BJ (cell line): ENCODE measurements around the gene MLX. TPM values are rescaled to one million over a fixed set of nuclear protein-coding genes. Genes with fewer than 3 reads are reported as not detected.

Experiments used
- CTCF ChIA-PET: fragments of 350-600 bp; formaldehyde crosslinking; extraction: SDS; loops from one replicate; lab custom pipeline; 2021; ENCODE audit warnings: antibody characterized with exemption, inconsistent platforms; lab: Yijun Ruan, JAX
- POLR2A ChIA-PET: fragments of 300-600 bp; sonication (Branson Sonifier 250); formaldehyde crosslinking; extraction: SDS; loops from one replicate; lab custom pipeline; 2021; ENCODE audit warnings: antibody characterized with exemption; lab: Charles Lee
- DNase-seq: peaks from one replicate; pipeline ENCODE4 v3.0.0-alpha.2; 2011; ENCODE audit warnings: low read depth
- H3K27me3 ChIP-seq: 2 replicates; pipeline ENCODE4 v1.6.0; 2011; ENCODE audit warnings: low read length; ENCODE audit not compliant: control insufficient read depth, insufficient read depth
- H3K36me3 ChIP-seq: 2 replicates; pipeline ENCODE4 v1.5.1; 2011; ENCODE audit warnings: low read length; ENCODE audit not compliant: control insufficient read depth, insufficient read depth
- H3K4me3 ChIP-seq: 2 replicates; pipeline ENCODE4 v1.5.1; 2011; ENCODE audit warnings: low read depth, mild to moderate bottlenecking, control low read depth, low read length
- polyA plus RNA-seq: library from polyadenylated mRNA; depleted of rRNA; stranded (reverse); fragments of >200 nt; gene quantifications from 2 replicates; pipeline ENCODE4 v1.2.3, GENCODE V29; 2011
- TF ChIP-seq, protein P1 (sequence below): IDR thresholded peaks from 2 replicates; pipeline ENCODE4 v1.5.1; 2011; ENCODE audit warnings: low read depth, mild to moderate bottlenecking, control low read depth, inconsistent platforms, low read length, moderate library complexity; ENCODE audit not compliant: insufficient read depth

Gene MLX
- polyA plus RNA-seq, 1 experiment = 50.1 TPM

DNA sequence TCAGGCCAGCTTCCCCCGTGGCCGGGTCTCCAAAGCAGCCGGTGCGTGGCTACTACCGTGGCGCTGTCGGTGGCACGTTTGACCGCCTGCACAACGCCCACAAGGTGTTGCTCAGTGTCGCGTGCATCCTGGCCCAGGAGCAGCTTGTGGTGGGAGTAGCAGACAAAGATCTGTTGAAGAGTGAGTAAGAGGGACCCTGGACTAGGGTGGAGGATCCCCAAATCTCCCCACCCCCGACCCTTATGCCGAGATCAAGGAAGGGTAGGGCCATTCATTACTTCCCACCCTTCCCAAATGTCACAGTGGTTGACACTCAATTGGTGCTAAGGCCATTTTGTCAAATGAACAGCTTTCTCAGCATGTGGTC lies 3.8 kb upstream of the MLX start:
- Histone ChIP-seq H3K27me3 (no peaks in the 10 kb centered on the region), H3K36me3 (peaks cover 21% of the 10 kb centered on the region), H3K4me3 (peak overlapping the region; percentile 83)
- CTCF ChIA-PET = interaction anchor here (0.7 kb wide), 1 partner anchor 117 kb away, joined by 3 read pairs; no protein-coding TSS in a partner anchor
- TF ChIP-seq, protein P1, sequence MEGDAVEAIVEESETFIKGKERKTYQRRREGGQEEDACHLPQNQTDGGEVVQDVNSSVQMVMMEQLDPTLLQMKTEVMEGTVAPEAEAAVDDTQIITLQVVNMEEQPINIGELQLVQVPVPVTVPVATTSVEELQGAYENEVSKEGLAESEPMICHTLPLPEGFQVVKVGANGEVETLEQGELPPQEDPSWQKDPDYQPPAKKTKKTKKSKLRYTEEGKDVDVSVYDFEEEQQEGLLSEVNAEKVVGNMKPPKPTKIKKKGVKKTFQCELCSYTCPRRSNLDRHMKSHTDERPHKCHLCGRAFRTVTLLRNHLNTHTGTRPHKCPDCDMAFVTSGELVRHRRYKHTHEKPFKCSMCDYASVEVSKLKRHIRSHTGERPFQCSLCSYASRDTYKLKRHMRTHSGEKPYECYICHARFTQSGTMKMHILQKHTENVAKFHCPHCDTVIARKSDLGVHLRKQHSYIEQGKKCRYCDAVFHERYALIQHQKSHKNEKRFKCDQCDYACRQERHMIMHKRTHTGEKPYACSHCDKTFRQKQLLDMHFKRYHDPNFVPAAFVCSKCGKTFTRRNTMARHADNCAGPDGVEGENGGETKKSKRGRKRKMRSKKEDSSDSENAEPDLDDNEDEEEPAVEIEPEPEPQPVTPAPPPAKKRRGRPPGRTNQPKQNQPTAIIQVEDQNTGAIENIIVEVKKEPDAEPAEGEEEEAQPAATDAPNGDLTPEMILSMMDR = no peak
- POLR2A ChIA-PET = no interaction called here
- DNase-seq = no peak

DNA sequence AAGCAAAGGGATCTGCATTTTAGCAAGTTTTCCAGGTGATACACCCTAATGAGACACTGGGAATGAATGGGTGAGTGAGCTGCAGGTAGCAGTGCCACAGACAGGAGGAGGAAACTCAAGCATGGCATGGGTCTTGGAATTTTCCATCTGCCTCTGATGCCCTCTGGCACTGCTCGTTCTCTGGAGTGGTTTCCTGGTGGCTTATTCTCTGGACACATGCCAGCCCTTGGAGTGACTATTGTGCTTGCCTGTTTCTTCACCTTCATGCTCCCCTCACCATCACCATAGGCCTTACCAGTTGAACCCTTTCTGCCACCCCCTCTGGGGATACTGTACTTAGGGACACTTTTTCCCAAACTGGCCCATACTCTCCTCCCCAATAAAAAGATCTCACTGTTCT lies 3.4 kb upstream of the MLX start:
- ChIA-PET POLR2A (no interaction called here), CTCF (interaction anchor here (0.7 kb wide), 1 partner anchor 117 kb away, joined by 3 read pairs; no protein-coding TSS in a partner anchor)
- Histone ChIP-seq H3K27me3 (no peaks in the 10 kb centered on the region), H3K4me3 (no peak overlapping the region), H3K36me3 (peaks cover 22% of the 10 kb centered on the region)
- TF ChIP-seq, protein P1 = no peak
- DNase-seq = no peak

DNA sequence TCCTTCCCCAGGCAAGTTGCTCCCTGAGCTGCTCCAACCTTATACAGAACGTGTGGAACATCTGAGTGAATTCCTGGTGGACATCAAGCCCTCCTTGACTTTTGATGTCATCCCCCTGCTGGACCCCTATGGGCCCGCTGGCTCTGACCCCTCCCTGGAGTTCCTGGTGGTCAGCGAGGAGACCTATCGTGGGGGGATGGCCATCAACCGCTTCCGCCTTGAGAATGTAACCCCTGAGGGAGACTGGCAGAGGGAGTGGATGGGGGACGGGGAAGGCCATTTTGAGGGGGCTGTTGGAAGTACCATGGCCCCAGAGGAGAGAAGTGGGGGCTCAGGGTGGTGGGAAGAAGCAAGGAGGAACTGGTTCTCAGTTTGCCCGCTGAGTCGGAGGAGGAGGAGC lies 3.0 kb upstream of the MLX start:
- Histone ChIP-seq H3K27me3 (no peaks in the 10 kb centered on the region), H3K4me3 (no peak overlapping the region), H3K36me3 (peaks cover 26% of the 10 kb centered on the region)
- POLR2A ChIA-PET = no interaction called here
- CTCF ChIA-PET = interaction anchor here (0.7 kb wide), 1 partner anchor 117 kb away, joined by 3 read pairs; no protein-coding TSS in a partner anchor
- TF ChIP-seq, protein P1 = no peak
- no peak for DNase-seq

DNA sequence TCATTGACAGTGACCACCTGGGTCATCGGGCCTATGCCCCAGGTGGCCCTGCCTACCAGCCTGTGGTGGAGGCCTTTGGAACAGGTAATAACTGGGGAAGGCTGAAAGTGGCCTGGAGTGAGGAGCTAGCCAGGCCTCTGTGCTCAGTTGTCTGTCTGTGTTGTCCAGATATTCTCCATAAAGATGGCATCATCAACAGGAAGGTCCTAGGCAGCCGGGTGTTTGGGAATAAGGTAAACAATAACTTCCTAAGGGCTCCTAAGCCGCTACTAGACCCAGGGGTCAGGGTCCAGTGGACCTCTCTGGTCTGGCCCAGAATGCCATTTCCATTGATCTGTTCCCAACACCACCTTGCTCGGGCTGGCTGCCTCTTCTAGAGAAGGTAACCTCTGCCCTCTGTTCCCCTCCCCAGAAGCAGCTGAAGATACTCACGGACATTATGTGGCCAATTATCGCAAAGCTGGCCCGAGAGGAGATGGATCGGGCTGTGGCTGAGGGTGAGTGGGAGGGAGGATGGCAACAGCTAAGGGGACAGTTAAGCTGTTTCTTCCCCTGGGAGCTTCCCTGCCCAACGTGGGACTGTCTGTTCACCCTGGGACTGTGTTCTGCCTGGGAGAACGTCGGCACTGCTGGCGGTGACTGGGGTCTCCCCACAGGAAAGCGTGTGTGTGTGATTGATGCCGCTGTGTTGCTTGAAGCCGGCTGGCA lies 1.9 kb upstream of the MLX start:
- ChIA-PET POLR2A (no interaction called here), CTCF (interaction anchor here (0.9 to 1.2 kb wide), 2 partner anchors 13 to 115 kb away, joined by 4 read pairs; no protein-coding TSS in a partner anchor)
- Histone ChIP-seq H3K27me3 (no peaks in the 10 kb centered on the region), H3K36me3 (peaks cover 34% of the 10 kb centered on the region), H3K4me3 (no peak overlapping the region)
- TF ChIP-seq, protein P1 = no peak
- no peak for DNase-seq

DNA sequence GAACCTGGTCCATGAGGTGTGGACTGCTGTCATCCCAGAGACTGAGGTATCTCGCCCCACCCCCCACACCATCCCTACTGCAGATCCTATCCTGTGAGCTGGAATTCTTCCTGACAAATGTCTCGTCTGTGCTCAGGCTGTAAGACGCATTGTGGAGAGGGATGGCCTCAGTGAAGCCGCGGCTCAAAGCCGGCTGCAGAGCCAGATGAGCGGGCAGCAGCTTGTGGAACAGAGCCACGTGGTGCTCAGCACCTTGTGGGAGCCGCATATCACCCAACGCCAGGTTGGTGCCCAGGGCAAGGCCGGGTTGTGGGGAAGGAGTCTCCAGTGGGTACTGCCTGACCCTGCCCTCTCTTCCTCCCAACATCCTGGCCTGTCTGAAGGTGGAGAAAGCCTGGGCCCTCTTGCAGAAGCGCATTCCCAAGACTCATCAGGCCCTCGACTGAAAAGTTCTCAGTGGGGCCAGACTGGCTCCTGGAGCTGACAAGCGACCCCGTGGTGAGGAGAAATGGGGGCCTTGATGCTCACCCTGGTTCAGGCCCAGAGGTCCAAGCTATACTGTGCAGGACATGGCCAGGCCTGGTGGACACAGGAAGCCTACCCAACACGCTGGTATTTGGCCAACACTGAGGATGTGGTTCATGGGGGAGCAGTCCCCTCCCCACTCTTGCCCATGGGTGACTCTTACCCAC lies 1.2 kb upstream of the MLX start:
- ChIA-PET POLR2A (no interaction called here), CTCF (interaction anchor here (0.7 to 1.2 kb wide), 2 partner anchors 13 kb away, joined by 3 to 4 read pairs; no protein-coding TSS in a partner anchor)
- TF ChIP-seq, protein P1 = no peak
- H3K36me3 ChIP-seq = peaks cover 36% of the 10 kb centered on the region
- DNase-seq = no peak
- no peak overlapping the region for H3K4me3 ChIP-seq
- no peaks in the 10 kb centered on the region for H3K27me3 ChIP-seq
